Liver (tissue), 9 donors: ENCODE data around the gene SELL. TPM values are rescaled to one million over a fixed set of nuclear protein-coding genes. Genes with fewer than 3 reads are reported as not detected.
"Not testable (repeated sequence)": the region's sequence is repeated elsewhere in the genome, so short reads cannot be mapped to it uniquely, and the experiment has no call there.

Source experiments
- DNase-seq: peaks from one replicate; pipeline ENCODE4 v3.0.0-alpha.2; 2017; ENCODE audit warnings: low spot score
- H3K27ac ChIP-seq, 2 donors: one replicate each; pipeline ENCODE4 v1.7.0; 2013; ENCODE audit warnings: inconsistent platforms in 2 of 2, low read length in 2 of 2, control low read depth in 1 of 2, low read depth in 1 of 2, mild to moderate bottlenecking in 1 of 2
- H3K27me3 ChIP-seq, 4 donors: one replicate each; pipeline versions ENCODE4 v1.6.1 to v1.7.0; 2013; ENCODE audit warnings: low read length in 3 of 4, inconsistent platforms in 1 of 4, mild to moderate bottlenecking in 1 of 4, moderate library complexity in 1 of 4; ENCODE audit not compliant: control insufficient read depth in 4 of 4, insufficient read depth in 4 of 4
- H3K36me3 ChIP-seq, 4 donors: one replicate each; pipeline versions ENCODE4 v1.6.1 to v1.7.0; 2013; ENCODE audit warnings: low read length in 3 of 4, mild to moderate bottlenecking in 3 of 4, low read depth in 1 of 4, moderate library complexity in 1 of 4; ENCODE audit not compliant: control insufficient read depth in 4 of 4, insufficient read depth in 3 of 4
- H3K4me1 ChIP-seq, 4 donors: one replicate each; pipeline versions ENCODE4 v1.6.1 to v1.7.0; 2013; ENCODE audit warnings: low read length in 3 of 4, mild to moderate bottlenecking in 3 of 4, moderate library complexity in 1 of 4; ENCODE audit not compliant: control insufficient read depth in 4 of 4, insufficient read depth in 4 of 4
- H3K4me3 ChIP-seq, 3 donors: one replicate each; pipeline versions ENCODE4 v1.6.1 to v1.7.0; 2013; ENCODE audit warnings: low read length in 3 of 3, control low read depth in 1 of 3, low read depth in 1 of 3, mild to moderate bottlenecking in 1 of 3
- H3K9ac ChIP-seq, 2 donors: one replicate each; pipeline ENCODE4 v1.7.0; 2013; ENCODE audit warnings: low read length in 2 of 2, mild to moderate bottlenecking in 2 of 2, moderate library complexity in 2 of 2, control low read depth in 1 of 2, low read depth in 1 of 2
- H3K9me3 ChIP-seq, 4 donors: one replicate each; pipeline versions ENCODE4 v1.6.1 to v1.7.0; 2013; ENCODE audit warnings: low read length in 3 of 4; ENCODE audit not compliant: control insufficient read depth in 4 of 4
- ATF3 ChIP-seq: IDR thresholded peaks from 2 replicates; pipeline ENCODE4 v1.6.1; 2016; ENCODE audit warnings: antibody characterized with exemption
- CTCF ChIP-seq: fragments of 150-350 bp; IDR thresholded peaks from 2 replicates; pipeline ENCODE4 v1.5.1; 2017; ENCODE audit warnings: improper control_type of control experiment, low read depth, low read length; ENCODE audit not compliant: missing input control
- EGR1 ChIP-seq, 2 donors: IDR thresholded peaks; 2 replicates each; pipeline ENCODE4 v1.6.1; 2016 to 2018; ENCODE audit warnings: antibody characterized with exemption in 2 of 2, low read depth in 2 of 2
- FOXA1 ChIP-seq: IDR thresholded peaks from 2 replicates; pipeline ENCODE4 v1.6.1; 2016; ENCODE audit warnings: antibody characterized with exemption
- FOXA2 ChIP-seq: IDR thresholded peaks from 2 replicates; pipeline ENCODE4 v1.6.1; 2016; ENCODE audit warnings: antibody characterized with exemption
- GABPA ChIP-seq, 2 donors: IDR thresholded peaks in 1 of 2; conservative IDR thresholded peaks in 1 of 2; 2 replicates each; pipeline ENCODE4 v1.6.1; 2016; ENCODE audit warnings: antibody characterized with exemption in 2 of 2, mild to moderate bottlenecking in 1 of 2, moderate library complexity in 1 of 2
- HNF4A ChIP-seq, 2 donors: conservative IDR thresholded peaks; 2 replicates each; pipeline ENCODE4 v1.6.1; 2016; ENCODE audit warnings: antibody characterized with exemption in 2 of 2, mild to moderate bottlenecking in 2 of 2
- HNF4G ChIP-seq: IDR thresholded peaks from 2 replicates; pipeline ENCODE4 v1.6.1; 2016; ENCODE audit warnings: antibody characterized with exemption
- JUND ChIP-seq, 2 donors: IDR thresholded peaks; 2 replicates each; pipeline ENCODE4 v1.6.1; 2016; ENCODE audit warnings: antibody characterized with exemption in 2 of 2
- MAX ChIP-seq: IDR thresholded peaks from 2 replicates; pipeline ENCODE4 v1.6.1; 2016; ENCODE audit warnings: antibody characterized with exemption
- NR2F2 ChIP-seq: IDR thresholded peaks from 2 replicates; pipeline ENCODE4 v1.6.1; 2016; ENCODE audit warnings: antibody characterized with exemption
- RAD21 ChIP-seq, 2 donors: IDR thresholded peaks; 2 replicates each; pipeline ENCODE4 v1.6.1; 2016; ENCODE audit warnings: antibody characterized with exemption in 2 of 2, mild to moderate bottlenecking in 2 of 2
- SP1 ChIP-seq: IDR thresholded peaks from 2 replicates; pipeline ENCODE4 v1.6.1; 2018; ENCODE audit warnings: antibody characterized with exemption, mild to moderate bottlenecking
- TAF1 ChIP-seq: conservative IDR thresholded peaks from 2 replicates; pipeline ENCODE4 v1.6.1; 2016; ENCODE audit warnings: antibody characterized with exemption, mild to moderate bottlenecking
- YY1 ChIP-seq: IDR thresholded peaks from 2 replicates; pipeline ENCODE4 v1.6.1; 2016; ENCODE audit warnings: antibody characterized with exemption, mild to moderate bottlenecking
- WGBS: extraction: QIAGEN DNeasy Blood & Tissue Kit; methylation state at CpG from one replicate; pipeline ENCODE4 v1.1.7; 2013; 5-methylcytosine and 5-hydroxymethylcytosine counted together
- polyA plus RNA-seq, 2 donors: library from polyadenylated mRNA; stranded (reverse) in 1 of 2; unstranded in 1 of 2; fragments of 200-250 nt in 1 of 2; fragments of >200 nt in 1 of 2; fragmentation: Nextera tagmentation in 1 of 2; extraction: Ambion mirVana in 1 of 2; gene quantifications; one replicate each; pipeline versions ENCODE4 v1.2.1 to v1.2.3, GENCODE V29; 2013 to 2015
- total RNA-seq, 2 donors: library from RNA; depleted of rRNA; stranded (reverse); fragments of >200 nt; gene quantifications; one replicate each; pipeline ENCODE4 v1.2.3, GENCODE V29; 2014
- TF ChIP-seq, protein P1 (sequence below): IDR thresholded peaks from 2 replicates; pipeline ENCODE4 v1.6.1; 2016; ENCODE audit warnings: antibody characterized with exemption
- TF ChIP-seq, protein P2 (sequence below): IDR thresholded peaks from 2 replicates; pipeline ENCODE4 v1.6.1; 2016; ENCODE audit warnings: antibody characterized with exemption, mild to moderate bottlenecking
- donor health status: healthy.
- donor health status: healthy.
- donor health status: healthy.
- donor health status: healthy.
- donor health status: healthy.

Gene SELL
- total and polyA plus RNA-seq, 4 donors, result 1.5 to 9.9 (median 4.8) TPM

- no peak for DNase-seq
- Histone ChIP-seq H3K27me3 (peaks cover 0 to 3% (median 0%) of the 10 kb centered on the region in 4 donors), H3K9ac (no peak overlapping the region), H3K4me1 (no peaks in the 10 kb centered on the region), H3K4me3 (no peak overlapping the region), H3K27ac (no peak overlapping the region), H3K9me3 (no peaks in the 10 kb centered on the region), H3K36me3 (no peaks in the 10 kb centered on the region)
- 79% methylated on average over 3 of the region's 3 CpGs for WGBS
- no peak for TF ChIP-seq FOXA2
- no peak for TF ChIP-seq RAD21 (IDR thresholded peaks at IDR 0.05)
- TF ChIP-seq SP1, result no peak
- TF ChIP-seq FOXA1, result no peak
- TF ChIP-seq CTCF, result no peak
- no peak for TF ChIP-seq EGR1 (IDR thresholded peaks at IDR 0.05; ENCODE audit: low read depth in 2 of 2)
- TF ChIP-seq, protein P1, sequence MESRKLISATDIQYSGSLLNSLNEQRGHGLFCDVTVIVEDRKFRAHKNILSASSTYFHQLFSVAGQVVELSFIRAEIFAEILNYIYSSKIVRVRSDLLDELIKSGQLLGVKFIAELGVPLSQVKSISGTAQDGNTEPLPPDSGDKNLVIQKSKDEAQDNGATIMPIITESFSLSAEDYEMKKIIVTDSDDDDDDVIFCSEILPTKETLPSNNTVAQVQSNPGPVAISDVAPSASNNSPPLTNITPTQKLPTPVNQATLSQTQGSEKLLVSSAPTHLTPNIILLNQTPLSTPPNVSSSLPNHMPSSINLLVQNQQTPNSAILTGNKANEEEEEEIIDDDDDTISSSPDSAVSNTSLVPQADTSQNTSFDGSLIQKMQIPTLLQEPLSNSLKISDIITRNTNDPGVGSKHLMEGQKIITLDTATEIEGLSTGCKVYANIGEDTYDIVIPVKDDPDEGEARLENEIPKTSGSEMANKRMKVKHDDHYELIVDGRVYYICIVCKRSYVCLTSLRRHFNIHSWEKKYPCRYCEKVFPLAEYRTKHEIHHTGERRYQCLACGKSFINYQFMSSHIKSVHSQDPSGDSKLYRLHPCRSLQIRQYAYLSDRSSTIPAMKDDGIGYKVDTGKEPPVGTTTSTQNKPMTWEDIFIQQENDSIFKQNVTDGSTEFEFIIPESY, result no peak
Measured at GRCh38 chr1:169683661-169684060, 27.8 kb downstream of the SELL start.

- not testable (repeated sequence) for H3K36me3 ChIP-seq, H3K9ac ChIP-seq, H3K27me3 ChIP-seq, H3K4me1 ChIP-seq, H3K27ac ChIP-seq, DNase-seq, H3K9me3 ChIP-seq, H3K4me3 ChIP-seq
- WGBS, result 76% methylated on average over 4 of the region's 4 CpGs
Measured at GRCh38 chr1:169683168-169683567, 28.3 kb downstream of the SELL start.

- Histone ChIP-seq H3K9me3 (no peaks in the 10 kb centered on the region), H3K27me3 (peaks cover 0 to 3% (median 0%) of the 10 kb centered on the region in 4 donors), H3K36me3 (no peaks in the 10 kb centered on the region), H3K9ac (no peak overlapping the region), H3K27ac (no peak overlapping the region), H3K4me3 (no peak overlapping the region), H3K4me1 (no peaks in the 10 kb centered on the region)
- WGBS, result 47% methylated on average over 2 of the region's 2 CpGs
- no peak for DNase-seq
- TF ChIP-seq FOXA1 (no peak), RAD21 (IDR thresholded peaks at IDR 0.05) (no peak), JUND (IDR thresholded peaks at IDR 0.05) (no peak), SP1 (no peak), MAX (no peak), ATF3 (no peak), EGR1 (IDR thresholded peaks at IDR 0.05; ENCODE audit: low read depth in 2 of 2) (no peak), NR2F2 (no peak), YY1 (no peak), CTCF (no peak), GABPA (IDR thresholded peaks at IDR 0.05 in 1 of 2, conservative IDR thresholded peaks at IDR 0.05 in 1 of 2) (no peak), TAF1 (no peak), HNF4A (conservative IDR thresholded peaks at IDR 0.05) (no peak), FOXA2 (no peak), HNF4G (no peak)
- TF ChIP-seq, protein P2, sequence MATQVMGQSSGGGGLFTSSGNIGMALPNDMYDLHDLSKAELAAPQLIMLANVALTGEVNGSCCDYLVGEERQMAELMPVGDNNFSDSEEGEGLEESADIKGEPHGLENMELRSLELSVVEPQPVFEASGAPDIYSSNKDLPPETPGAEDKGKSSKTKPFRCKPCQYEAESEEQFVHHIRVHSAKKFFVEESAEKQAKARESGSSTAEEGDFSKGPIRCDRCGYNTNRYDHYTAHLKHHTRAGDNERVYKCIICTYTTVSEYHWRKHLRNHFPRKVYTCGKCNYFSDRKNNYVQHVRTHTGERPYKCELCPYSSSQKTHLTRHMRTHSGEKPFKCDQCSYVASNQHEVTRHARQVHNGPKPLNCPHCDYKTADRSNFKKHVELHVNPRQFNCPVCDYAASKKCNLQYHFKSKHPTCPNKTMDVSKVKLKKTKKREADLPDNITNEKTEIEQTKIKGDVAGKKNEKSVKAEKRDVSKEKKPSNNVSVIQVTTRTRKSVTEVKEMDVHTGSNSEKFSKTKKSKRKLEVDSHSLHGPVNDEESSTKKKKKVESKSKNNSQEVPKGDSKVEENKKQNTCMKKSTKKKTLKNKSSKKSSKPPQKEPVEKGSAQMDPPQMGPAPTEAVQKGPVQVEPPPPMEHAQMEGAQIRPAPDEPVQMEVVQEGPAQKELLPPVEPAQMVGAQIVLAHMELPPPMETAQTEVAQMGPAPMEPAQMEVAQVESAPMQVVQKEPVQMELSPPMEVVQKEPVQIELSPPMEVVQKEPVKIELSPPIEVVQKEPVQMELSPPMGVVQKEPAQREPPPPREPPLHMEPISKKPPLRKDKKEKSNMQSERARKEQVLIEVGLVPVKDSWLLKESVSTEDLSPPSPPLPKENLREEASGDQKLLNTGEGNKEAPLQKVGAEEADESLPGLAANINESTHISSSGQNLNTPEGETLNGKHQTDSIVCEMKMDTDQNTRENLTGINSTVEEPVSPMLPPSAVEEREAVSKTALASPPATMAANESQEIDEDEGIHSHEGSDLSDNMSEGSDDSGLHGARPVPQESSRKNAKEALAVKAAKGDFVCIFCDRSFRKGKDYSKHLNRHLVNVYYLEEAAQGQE, result no peak
Measured at GRCh38 chr1:169682071-169682470, 29.3 kb downstream of the SELL start.
